CD4-positive, alpha-beta T cell treated with Interleukin-12 subunit alpha and Interleukin-12 subunit beta, for 1 hour (primary cell): ENCODE data around the gene NFATC1.
A peak's percentile ranks its signal among the peaks of the same experiment; 100 is the strongest.

ENCODE experiments used
- DNase-seq: peaks from one replicate; pipeline ENCODE4 v3.0.0-alpha.2; 2020

The NFATC1 gene

DNA sequence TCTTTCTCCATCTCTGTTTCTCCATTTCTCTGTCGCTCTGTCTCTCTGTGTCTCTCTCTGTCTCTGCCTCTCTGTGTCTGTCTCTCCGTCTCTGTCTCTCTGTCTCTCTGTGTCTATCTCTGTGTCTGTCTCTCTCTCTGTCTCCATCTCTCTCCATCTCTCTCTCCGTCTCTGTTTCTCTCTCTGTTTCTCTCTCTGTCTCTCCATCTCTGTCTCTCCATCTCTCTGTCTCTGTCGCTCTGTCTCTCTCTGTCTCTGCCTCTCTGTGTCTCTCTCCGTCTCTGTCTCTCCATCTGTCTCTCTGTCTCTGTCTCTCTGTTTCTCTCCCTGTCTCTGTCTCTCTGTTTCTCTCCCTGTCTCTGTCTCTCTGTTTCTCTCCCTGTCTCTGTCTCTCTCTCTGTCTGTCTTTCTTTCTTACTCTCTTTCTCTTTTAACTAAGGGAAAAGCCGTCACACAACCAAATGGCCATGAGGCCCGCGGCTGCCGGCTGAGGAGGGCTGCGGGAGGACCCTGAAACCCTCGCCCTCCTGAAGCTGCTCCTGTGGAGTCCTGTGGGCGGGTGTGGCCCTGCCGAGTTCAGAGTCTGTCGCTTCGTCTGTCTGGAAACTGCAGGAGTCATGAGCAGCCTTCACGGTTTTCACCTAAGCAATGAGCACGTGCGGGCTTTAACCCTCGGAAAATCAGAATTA is 29.3 kb downstream of the NFATC1 start:
- DNase-seq = no peak

DNA sequence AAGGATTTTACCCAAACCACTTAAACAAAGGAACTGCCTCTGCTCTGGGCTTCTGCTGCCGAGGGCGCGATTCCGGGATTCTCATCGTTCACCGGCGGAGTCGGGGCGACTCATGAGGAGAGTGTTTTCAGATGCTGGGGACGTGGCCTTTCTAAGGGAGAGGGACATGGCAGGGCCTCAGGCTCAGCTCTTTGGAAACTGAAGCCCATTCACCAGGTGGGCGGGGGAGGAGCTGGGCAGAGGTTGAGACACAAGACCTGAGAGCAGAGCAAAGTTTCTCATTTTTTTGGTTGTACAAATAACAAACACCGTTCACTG is 29.8 kb downstream of the NFATC1 start:
- DNase-seq = no peak

DNA sequence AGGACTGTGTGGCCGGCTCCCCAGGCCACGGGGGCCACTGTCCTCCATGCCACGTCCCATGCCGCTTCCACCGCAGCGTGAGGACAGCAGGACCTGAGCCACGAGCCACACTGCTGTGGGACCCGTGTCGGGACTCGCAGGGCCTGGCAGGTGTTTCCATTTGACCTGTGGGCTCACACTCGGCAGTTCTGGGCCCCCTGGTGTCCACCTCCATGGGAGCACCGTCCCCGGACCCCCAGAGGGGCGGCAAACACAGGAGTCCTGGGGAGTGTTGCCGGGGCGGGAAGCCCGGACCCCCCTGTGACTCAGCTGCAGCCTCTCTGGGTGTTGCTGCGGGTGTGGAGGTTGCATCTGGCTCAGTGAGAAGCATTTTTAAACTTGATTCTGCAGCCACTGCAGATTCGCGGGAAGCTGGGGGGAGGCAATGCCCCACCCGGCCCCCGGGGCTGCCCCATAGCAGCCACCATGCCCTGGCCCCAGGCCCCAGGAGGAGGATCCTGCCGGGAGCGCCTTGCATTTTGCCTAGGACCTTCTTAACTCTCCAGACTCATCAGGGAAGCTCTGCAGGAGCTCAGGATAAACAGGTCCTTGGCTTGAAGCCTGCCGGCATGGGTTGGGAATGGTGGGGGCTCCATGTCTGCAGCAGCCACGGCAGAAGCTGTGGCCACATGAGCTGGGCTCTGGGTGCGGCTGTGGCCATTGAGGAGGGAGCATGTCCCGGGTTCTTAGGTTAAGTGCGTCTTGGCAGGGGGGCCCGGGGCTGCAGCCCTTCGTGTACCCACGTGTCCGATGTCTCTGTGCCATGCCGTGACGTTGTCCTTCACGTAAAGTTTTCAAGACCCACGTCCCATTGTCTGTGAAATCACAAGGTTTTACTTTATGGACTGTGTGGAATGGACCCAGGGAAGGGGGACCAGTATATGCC is 30.9 kb downstream of the NFATC1 start:
- DNase-seq = no peak

DNA sequence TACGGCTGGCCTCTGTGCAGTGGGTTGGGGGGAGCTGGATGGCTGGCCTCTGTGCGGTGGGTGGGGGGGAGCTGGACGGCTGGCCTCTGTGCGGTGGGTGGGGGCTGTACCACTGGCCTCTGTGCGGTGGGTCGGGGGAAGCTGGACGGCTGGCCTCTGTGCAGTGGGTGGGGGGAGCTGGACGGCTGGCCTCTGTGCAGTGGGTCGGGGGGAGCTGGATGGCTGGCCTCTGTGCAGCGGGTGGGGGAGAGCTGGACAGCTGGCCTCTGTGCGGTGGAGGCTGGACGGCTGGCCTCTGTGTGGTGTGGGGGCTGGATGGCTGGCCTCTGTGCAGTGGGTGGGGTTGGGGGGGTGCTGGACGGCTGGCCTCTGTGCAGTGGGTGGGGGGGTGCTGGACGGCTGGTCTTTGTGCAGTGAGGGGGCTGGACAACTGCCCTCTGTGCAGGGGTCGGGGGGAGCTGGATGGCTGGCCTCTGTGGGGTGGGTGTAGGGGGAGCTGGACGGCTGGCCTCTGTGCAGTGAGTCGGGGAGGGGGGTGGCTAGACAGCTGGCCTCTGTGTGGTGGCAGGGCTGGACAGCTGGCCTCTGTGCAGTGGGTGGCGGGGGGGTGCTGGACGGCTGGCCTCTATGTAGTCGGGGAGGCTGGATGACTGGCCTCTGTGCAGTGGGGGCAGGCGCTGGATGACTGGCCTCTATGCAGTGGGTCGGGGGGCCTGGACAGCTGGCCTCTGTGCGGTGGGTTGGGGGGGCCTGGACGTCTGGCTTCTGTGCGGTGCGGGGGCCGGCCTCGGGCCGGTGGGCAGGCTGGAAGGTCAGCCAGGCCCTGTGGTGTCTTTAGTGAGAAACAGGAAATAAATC is 31.9 kb downstream of the NFATC1 start:
- DNase-seq = no peak

DNA sequence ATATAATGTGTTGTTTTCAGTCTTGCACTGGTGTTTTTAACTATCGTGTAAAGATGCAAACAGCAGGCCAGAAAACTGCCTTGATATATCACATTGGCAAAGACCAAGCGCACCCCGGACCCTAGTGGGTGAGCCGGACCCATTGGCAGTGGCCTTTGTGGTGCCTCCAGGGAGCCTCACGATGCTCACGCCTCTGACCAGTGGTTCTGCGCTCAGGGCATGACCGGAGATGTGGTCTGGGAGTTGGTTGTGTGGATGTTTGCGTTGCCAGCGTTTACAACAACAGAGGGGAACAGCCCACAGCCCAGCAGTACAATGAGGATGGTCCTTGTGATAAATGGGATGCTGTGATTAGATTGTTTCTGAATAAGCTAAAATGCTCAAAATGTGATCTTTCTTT is 32.6 kb downstream of the NFATC1 start:
- DNase-seq = no peak

DNA sequence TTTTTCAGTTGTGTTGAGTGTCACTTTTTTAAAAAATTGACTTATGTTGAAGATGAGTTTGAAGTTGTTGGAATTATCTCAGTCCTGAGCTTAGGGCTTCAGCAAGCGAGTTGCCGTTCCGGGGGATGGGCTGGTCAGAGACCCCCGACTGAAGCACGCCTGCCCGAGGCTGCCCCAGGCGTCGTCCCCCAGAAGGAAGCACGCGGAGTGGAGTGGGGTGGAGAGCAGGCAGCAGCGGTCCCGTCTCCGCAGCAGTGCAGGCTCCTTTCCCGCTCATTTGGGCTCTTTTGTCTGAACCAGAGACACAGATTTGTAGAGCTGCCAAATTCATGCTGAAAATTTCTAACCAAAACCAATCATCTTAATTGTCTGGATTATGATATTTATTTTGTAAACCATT is 33.7 kb downstream of the NFATC1 start:
- no peak for DNase-seq

DNA sequence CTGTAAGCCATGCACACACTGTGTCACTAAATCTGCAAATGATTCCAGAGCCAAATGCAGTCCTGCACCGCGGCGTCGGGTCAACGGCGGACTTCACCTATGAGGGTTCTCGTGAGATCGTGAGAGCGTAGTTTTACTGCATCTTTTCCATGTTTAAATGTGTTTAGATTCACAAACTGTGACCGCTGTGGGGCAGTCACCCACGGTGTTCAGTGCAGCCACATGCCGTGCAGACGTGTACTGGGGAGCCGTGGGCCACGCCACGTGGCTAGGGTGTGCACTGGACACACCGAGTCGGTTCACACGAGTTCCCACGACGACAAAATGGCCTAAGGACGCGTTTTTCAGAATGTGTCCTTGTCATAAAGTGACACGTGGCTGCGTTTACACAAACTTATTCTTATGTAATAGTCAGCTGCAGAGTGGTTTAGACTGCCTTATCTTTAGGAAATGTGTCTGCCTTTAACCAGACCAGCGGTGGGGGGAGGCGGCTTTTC is 34.1 kb downstream of the NFATC1 start:
- no peak for DNase-seq

DNA sequence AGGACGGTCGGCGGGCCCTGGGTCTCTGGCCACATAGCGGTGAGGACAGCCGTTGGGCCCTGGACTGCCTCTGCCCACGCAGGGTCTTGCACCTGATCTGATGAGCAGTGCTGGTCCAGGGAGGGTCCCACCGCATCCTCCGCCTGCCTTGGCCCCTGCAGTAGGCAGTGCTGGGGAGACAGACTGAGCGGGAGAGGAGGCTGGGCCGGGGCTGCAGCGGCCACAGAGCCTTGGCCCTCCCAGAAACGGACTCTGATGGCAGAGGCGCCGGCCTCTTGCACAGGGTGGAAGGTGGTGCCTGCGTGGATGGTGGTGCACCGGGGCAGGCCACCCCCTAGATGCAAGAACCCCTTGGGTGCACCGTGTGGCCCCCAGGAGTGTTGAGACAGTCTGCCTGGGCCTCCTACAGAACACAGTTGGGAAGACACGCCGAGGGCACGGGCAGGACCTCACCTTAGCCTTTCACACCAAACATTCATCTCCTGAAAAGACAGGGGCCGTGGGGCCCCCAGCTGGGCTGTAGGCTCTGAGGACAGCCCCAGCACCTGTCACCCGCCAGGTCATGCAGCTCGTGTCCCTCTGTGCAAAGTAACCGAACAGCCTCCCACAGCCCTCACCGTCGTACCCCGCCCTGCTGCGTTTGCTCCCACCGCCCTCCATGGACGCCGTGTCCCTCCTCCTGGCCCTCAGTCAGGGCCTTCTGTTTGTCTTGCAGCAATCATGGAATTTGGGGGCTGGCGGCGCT is 36.8 kb downstream of the NFATC1 start:
- no peak for DNase-seq

DNA sequence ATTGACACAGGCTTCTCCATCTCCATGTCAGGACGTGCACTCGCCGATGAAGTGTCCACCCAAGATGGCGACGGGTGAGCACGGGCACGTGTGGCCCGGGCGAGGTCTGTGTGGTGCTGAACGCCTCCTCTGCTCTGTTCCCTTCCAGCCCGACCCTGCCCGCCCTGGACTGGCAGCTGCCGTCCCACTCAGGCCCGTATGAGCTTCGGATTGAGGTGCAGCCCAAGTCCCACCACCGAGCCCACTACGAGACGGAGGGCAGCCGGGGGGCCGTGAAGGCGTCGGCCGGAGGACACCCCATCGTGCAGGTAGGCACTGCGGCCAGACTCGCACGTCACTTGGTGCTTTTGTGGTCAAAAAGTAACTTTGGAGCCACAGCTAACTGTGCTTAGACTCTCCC is 37.7 kb downstream of the NFATC1 start:
- DNase-seq = no peak

DNA sequence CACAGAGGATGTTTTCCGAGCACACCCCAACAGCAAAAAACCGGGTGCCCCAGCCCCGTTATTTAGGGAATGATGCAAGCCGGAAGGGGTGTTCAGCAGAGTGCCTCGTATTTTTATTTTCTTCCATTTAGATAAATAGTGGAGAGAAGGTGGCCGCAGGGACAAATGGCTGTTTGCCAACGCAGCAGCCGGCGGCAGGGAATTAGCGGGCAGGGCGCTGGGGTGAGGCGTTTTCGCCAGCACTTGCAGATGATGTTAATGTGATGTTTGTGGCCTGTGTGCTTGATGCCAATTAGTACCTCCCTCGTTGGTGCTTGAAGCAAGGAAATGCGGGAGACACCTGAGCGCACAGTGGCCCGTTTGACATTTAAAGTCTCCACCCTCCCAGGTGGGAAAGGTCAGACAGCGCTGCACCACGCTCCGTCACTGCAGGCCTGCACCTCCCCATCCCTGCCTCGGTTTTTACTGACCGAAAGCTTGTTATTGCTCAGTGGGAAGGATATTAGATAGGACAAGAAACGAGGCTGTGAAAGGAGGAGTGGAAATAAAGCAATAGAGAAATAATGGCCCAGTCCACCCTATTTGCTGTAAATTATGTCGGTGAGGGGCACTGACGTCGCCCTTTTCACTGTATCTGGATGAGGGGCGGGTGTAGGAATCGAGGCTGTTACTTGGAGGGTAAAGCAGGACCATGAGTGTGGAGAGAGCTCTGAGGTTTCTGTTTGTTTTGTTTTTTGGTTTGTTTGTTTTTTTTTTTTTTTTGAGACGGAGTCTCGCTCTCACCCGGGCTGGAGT is 39.1 kb downstream of the NFATC1 start:
- no peak for DNase-seq

DNA sequence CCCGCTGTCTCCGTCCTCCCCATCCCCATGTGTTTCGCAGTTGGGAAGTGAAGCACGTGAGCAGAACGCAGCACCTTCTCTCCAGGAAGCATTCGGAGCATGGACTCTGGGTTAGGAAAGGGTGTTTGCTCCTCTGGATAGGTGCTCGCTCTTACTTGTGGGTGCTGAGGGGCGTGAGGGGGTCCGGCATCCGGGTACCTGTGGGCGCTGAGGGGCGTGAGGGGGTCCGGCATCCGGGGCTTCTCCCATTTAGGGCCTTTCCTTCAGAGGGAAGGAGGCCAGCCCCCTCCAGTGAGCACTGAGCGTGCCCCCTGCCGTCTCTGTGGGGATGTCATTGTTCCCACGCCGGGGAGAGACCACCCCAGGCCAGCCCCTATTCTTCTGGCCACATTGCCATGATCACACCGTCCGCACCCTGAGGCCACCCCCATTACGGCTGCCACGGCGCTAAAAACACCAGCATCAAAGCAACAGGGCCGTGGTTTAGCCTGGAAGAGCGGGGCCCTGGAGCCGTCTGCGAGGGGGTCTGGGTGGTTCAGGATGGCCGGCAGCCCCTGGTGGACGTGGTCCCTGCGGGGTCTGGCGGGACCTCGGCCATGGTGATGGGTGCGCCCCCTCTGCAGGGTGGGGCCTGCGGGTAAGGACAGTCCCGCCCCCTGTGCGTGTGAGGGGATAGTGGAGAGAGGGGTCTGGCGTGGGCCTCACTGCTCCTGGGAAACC is 41.0 kb downstream of the NFATC1 start:
- DNase-seq = no peak

DNA sequence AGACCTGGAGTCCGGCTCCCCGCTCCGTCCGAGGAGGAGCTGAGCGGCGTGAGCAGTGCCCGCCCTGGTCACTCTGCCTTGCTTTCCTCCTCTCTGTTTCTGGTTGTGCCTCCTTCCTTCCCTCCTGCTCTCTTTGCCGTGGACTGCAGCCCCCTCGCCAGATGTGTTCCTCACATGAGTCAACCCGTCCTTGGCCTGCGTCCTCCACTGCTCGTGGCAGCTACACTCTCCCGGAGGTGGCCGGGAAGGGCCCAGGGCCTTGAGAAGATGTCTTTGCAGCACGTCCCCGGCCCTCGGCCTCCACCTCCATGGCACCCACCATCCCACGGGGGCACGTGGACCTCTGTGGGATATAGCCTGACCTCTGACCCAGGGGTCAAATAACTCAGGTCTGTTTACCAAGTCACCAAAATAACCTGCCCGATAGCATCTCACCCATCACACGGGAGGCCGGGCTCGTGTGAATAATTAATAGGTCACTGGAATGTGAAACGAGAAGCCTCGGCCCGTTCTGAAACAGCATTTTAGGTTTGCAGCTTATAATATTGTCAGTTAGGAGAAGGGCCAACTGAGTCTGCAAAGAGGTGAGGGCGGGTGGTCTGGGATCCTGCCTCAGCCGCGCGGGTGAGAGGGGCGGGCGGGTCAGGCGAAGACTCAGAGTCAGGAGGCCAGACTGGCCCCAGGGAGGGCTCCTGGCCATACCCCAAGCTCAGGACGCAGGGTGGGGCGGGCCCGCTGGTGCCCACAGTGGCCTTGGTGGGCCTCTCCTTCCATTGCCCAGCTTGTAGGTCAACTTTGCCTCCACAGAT is 42.6 kb downstream of the NFATC1 start:
- DNase-seq = no peak

DNA sequence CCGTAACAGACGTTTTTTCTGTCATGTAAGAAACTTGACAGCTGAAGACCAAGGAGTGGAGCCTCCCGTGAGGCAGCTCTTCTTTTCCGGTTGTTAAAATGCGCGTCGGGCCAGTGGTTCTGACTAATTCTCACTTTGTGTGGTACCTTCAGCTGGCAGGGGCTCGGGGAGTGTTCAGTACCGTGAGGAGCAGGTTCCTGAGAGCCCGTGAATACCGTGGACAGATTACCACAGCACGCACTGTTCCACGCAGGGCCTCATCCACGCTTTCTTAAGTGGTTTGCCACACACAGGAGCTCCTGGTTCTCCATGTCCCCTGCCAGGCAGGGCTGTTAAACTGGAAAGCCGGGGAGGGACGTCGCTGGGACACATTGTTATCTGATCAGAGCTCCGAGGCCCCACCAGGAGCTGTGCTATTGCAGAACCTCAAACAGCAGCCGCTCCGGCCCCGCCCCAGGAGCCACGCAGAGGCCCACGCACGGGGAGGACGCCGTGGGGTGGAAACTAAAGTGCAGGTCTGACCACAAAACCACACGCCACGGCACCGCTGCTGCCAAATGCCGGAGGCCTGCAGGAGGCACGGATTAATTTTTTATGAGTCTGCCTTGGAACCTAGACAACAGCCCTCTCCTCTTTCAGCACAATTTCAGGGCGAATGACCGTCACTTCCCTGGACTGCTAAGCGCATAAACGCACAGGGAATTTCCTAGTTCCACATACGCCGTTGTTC is 43.3 kb downstream of the NFATC1 start:
- peak; percentile 31 for DNase-seq

DNA sequence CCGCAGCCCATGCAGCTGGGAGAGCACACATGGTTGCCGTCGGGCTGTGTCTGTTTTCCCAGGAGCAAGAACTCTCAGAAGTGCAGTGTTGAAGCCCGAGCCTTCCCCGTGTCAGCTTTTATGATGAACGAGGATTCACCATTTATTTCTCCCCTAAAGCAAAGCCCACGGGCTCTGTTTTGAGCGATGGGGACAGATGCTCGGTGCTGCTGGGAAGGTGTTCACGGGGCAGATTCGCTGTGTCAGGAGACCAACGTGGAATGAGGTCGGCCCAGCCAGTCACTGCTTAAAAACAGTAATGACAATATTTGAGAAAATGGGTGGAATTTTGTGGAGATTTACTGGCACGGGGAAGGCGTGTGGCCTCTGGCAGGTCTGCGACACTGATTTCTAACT is 43.9 kb downstream of the NFATC1 start:
- no peak for DNase-seq

DNA sequence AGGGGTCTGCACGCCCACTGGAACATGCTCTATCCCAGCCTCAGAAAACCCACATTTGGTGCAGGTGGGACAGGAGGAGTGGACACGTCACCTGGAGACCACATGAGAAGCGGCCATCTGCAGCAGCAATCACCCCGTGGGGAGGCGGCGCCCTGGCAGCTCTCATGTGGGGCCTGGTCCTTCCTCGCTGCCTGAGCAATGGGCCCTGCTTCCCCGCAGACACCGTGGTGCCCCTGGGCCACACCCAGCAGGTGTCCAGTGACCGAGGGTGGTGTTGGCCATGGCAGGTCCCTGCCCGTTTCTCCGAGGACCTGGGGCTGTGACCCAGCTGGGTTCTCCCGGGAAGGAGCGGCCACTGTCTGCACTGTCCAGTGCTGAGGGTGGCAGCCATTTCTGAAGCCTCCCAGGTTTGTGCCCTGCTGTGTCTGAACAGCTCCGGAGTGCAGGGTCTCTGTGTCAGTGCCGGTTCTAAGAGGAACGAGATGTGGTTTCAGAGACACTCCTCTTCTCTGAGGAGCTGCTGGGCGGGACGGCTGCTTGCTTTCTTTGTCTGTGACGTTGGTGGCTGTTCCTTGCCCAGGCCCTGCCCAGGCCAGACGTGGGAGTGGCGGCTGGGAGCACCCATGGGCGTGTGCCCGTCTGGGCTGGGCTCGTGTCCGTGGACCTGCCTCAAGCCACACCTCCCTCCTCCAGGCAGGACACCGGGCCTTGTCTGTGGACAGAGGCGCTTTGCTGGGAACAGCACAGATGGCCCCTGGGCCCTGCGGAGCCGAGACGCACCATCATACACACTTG is 44.8 kb downstream of the NFATC1 start:
- no peak for DNase-seq

DNA sequence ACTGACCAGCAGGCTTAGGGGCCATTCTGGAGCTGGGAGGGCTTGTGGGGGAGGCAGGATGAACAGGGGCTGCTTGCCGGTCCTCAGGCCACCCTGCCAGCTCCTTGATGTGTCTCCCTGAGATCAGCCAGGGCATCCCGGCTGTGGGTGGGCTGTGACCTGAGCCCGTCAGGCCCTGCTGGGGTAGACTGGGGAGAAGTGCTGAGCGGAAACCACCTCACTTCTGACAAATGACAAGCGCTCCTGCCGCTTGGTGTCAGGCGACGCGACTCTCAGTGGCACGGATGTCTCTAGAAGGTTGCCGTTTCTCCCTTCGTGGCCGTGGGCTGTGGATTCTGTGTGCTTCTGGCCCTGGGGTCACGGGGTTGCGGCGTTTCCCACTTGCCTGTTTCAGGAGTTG is 45.7 kb downstream of the NFATC1 start:
- no peak for DNase-seq

DNA sequence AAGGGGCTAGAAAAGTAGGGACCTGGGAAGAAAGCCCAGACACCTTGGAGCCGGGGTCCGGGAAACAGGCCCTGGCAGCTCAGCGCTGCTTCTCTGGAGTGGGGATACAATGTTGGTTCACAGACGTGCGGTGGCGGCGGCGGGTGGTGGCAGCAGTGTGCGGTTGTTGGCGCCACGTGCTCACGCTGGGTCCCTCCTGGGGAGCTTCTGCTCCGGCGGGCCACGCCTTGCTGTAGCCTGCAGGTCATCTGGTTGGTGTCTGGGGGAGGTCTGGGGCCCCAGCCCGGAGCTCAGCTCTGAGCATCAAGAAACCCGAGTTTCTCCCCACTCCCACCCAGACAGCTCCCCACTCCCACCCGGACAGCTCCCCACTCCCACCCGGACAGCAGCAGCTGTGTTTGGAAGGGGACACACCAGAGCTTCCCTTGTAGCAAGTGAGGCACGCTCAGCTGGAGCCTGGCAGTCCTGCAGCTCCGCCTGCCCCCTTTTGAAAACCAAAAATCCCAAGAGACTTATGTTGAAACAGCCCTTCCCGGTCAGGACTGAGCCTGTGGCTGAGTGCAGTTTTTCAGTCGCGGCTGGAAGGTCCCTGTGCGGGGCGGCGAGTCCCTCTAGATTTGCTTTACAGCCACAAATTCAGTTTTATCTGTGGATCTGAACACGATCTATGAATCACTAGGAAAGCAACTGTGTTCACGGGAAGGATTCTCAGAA is 46.9 kb downstream of the NFATC1 start:
- no peak for DNase-seq

DNA sequence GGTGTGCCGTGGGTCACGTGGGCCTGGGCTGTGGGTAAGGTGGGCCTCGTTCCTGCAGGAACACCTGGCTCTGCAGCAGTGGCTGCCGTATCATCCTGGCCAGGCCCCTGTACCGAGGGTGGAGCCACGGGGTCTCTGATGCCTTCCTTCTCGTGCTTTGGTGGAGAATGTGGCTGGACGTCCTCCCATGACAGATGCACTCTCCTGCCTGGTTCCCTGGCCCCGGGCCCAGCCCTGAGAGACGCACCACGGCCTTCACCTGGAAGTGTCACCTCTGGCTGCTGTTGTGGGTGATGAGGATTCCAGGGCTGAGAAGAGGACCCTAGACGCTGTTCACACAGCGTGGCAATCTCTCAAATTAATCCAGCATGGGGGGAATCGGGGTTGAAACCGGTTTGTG is 49.5 kb downstream of the NFATC1 start:
- no peak for DNase-seq
